GM10248 (cell line): Measurements from ENCODE around the gene MARCHF4.

Experiments
- CTCF ChIA-PET: fragments of 300-600 bp; sonication (Branson Sonifier 250); formaldehyde crosslinking; extraction: SDS; loops from one replicate; lab custom pipeline; 2021; ENCODE audit warnings: antibody characterized with exemption; lab: Yijun Ruan, JAX
- POLR2A ChIA-PET: fragments of 350-650 bp; sonication (Branson Sonifier 250); formaldehyde crosslinking; extraction: SDS; loops from one replicate; lab custom pipeline; 2020; ENCODE audit warnings: antibody characterized with exemption; lab: Yijun Ruan, JAX
- DNase-seq: peaks from one replicate; pipeline ENCODE4 v3.0.0; 2012; ENCODE audit errors: extremely low spot score
- CTCF ChIP-seq: IDR thresholded peaks from 2 replicates; pipeline ENCODE4 v1.5.1; 2012; ENCODE audit warnings: mild to moderate bottlenecking, low read depth; ENCODE audit errors: extremely low read depth, missing control alignments, control extremely low read depth

Gene MARCHF4

GRCh38 chr2:216414772-216415319, 42.6 kb upstream of the MARCHF4 start:
- ChIA-PET POLR2A (no interaction called here), CTCF (interaction anchor here (1.0 to 5.9 kb wide), 3 partner anchors 12 to 301 kb away, joined by 3 to 60 read pairs (median 13); no protein-coding TSS in a partner anchor)
- DNase-seq, result no peak
- TF ChIP-seq CTCF, result no peak

GRCh38 chr2:216413882-216414281, 41.6 kb upstream of the MARCHF4 start:
- no peak for TF ChIP-seq CTCF
- DNase-seq, result no peak
- CTCF ChIA-PET, result interaction anchor here (5.9 kb wide), 1 partner anchor 11 kb away, joined by 60 read pairs; no protein-coding TSS in a partner anchor
- POLR2A ChIA-PET, result no interaction called here

- peak; percentile 94 for DNase-seq
- TF ChIP-seq CTCF, result no peak
- ChIA-PET CTCF (interaction anchor here (0.8 to 5.9 kb wide), 5 partner anchors 9 to 298 kb away, joined by 3 to 60 read pairs (median 3); no protein-coding TSS in a partner anchor), POLR2A (no interaction called here)
Observed at GRCh38 chr2:216412022-216412999, 40.0 kb upstream of the MARCHF4 start, which contains the start of gene SMARCAL1. SMARCAL1 (plus strand) TSS chr2:216412484; CDS start chr2:216414705, 2,221 bp downstream.

- ChIA-PET POLR2A (no interaction called here), CTCF (interaction anchor here (3.2 to 4.9 kb wide), 2 partner anchors 12 to 188 kb away, joined by 12 to 20 read pairs; no protein-coding TSS in a partner anchor)
- no peak for TF ChIP-seq CTCF
- DNase-seq, result no peak
Observed at GRCh38 chr2:216410550-216410949, 38.3 kb upstream of the MARCHF4 start.

- TF ChIP-seq CTCF, result no peak
- POLR2A ChIA-PET, result no interaction called here
- CTCF ChIA-PET, result interaction anchor here (0.9 to 4.9 kb wide), 2 partner anchors 10 to 186 kb away, joined by 5 to 20 read pairs; no protein-coding TSS in a partner anchor
- no peak for DNase-seq
Observed at GRCh38 chr2:216408426-216409290, 36.4 kb upstream of the MARCHF4 start.

- POLR2A ChIA-PET, result no interaction called here
- CTCF ChIA-PET, result interaction anchor here (1.1 to 4.9 kb wide), 4 partner anchors 8 to 184 kb away, joined by 3 to 20 read pairs (median 10); no protein-coding TSS in a partner anchor
- no peak for DNase-seq
- TF ChIP-seq CTCF, result no peak
Observed at GRCh38 chr2:216406826-216407225, 34.5 kb upstream of the MARCHF4 start.
